Fibroblast of skin of right biceps (primary cell): ENCODE measurements around the gene EIF1B.
"Not testable (repeated sequence)": the region's sequence is repeated elsewhere in the genome, so short reads cannot be mapped to it uniquely, and the experiment has no call there.

Source experiments
- DNase-seq: peaks from one replicate; pipeline ENCODE4 v3.0.0-alpha.2; 2013

Gene EIF1B

GRCh38 chr3:40309418-40309924 is at the start of gene EIF1B:
Gene EIF1B, plus strand, starts transcription at chr3:40309707. Its CDS starts 235 bp downstream, at chr3:40309942.
- peak; percentile 98 for DNase-seq

- no peak for DNase-seq
These were observed 47.2 kb upstream of the EIF1B start for GRCh38 chr3:40262331-40262730.

GRCh38 chr3:40264451-40264850 is 45.1 kb upstream of the EIF1B start:
- DNase-seq, result no peak

- no peak for DNase-seq
These were observed 44.3 kb upstream of the EIF1B start for GRCh38 chr3:40265181-40265580.

- peak; percentile 4 for DNase-seq
These were observed 41.4 kb upstream of the EIF1B start for GRCh38 chr3:40267937-40268724.

- DNase-seq, result no peak
These were observed 40.5 kb upstream of the EIF1B start for GRCh38 chr3:40268802-40269524.

GRCh38 chr3:40278791-40279190 is 30.7 kb upstream of the EIF1B start:
- DNase-seq, result no peak

- DNase-seq, result no peak
These were observed 27.5 kb upstream of the EIF1B start for GRCh38 chr3:40281995-40282394.

- DNase-seq, result not testable (repeated sequence)
These were observed 26.4 kb upstream of the EIF1B start for GRCh38 chr3:40283057-40283456.

GRCh38 chr3:40287248-40287647 is 22.3 kb upstream of the EIF1B start:
- no peak for DNase-seq

GRCh38 chr3:40290396-40290795 is 19.1 kb upstream of the EIF1B start:
- no peak for DNase-seq

GRCh38 chr3:40291471-40291870 is 18.0 kb upstream of the EIF1B start:
- DNase-seq, result no peak

GRCh38 chr3:40292637-40293349 is 16.7 kb upstream of the EIF1B start:
- DNase-seq, result no peak

- DNase-seq, result no peak
These were observed 15.1 kb upstream of the EIF1B start for GRCh38 chr3:40294434-40294833.

- no peak for DNase-seq
These were observed 11.4 kb upstream of the EIF1B start for GRCh38 chr3:40298075-40298474.

- no peak for DNase-seq
These were observed 10.3 kb upstream of the EIF1B start for GRCh38 chr3:40299130-40299720.

- peak; percentile 80 for DNase-seq
These were observed 9.7 kb upstream of the EIF1B start for GRCh38 chr3:40299721-40300335.

GRCh38 chr3:40302784-40303183 is 6.7 kb upstream of the EIF1B start:
- DNase-seq, result peak; percentile 14

GRCh38 chr3:40304352-40304751 is 5.2 kb upstream of the EIF1B start:
- DNase-seq, result no peak

GRCh38 chr3:40306336-40306735 is 3.2 kb upstream of the EIF1B start:
- peak; percentile 22 for DNase-seq

GRCh38 chr3:40307176-40307575 is 2.3 kb upstream of the EIF1B start:
- DNase-seq, result no peak

GRCh38 chr3:40308725-40309417 is 636 bp upstream of the EIF1B start:
- no peak for DNase-seq
